Omental fat pad (tissue), 4 donors: Measurements from ENCODE around the gene EMP1. TPM values are rescaled to one million over a fixed set of nuclear protein-coding genes. Genes with fewer than 3 reads are reported as not detected.
A peak's percentile ranks its signal among the peaks of the same experiment; 100 is the strongest.
"Not testable (repeated sequence)": the region's sequence is repeated elsewhere in the genome, so short reads cannot be mapped to it uniquely, and the experiment has no call there.

ENCODE experiments used
- ATAC-seq: fragments of 150-250 bp; one replicate; pipeline ENCODE4 v1.9.1; 2016; ENCODE audit warnings: mild to moderate bottlenecking, moderate library complexity; ENCODE audit not compliant: low FRiP score
- DNase-seq: peaks from one replicate; pipeline ENCODE4 v3.0.0-alpha.2; 2019; ENCODE audit warnings: low spot score
- CTCF ChIP-seq, 3 donors: fragments of 450-650 bp; IDR thresholded peaks; one replicate each; pipeline ENCODE4 v1.5.1; 2016 to 2017; ENCODE audit warnings: antibody characterized with exemption in 3 of 3, mild to moderate bottlenecking in 3 of 3, moderate library complexity in 2 of 3
- total RNA-seq, 4 donors: library from RNA; depleted of rRNA; stranded (reverse); fragments of >200 nt; gene quantifications; one replicate each; pipeline ENCODE4 v1.1.0, GENCODE V29; 2016

EMP1 gene
- total RNA-seq, 4 donors from 2014 or later, result 687 to 4,689 (median 1,133) TPM

DNA sequence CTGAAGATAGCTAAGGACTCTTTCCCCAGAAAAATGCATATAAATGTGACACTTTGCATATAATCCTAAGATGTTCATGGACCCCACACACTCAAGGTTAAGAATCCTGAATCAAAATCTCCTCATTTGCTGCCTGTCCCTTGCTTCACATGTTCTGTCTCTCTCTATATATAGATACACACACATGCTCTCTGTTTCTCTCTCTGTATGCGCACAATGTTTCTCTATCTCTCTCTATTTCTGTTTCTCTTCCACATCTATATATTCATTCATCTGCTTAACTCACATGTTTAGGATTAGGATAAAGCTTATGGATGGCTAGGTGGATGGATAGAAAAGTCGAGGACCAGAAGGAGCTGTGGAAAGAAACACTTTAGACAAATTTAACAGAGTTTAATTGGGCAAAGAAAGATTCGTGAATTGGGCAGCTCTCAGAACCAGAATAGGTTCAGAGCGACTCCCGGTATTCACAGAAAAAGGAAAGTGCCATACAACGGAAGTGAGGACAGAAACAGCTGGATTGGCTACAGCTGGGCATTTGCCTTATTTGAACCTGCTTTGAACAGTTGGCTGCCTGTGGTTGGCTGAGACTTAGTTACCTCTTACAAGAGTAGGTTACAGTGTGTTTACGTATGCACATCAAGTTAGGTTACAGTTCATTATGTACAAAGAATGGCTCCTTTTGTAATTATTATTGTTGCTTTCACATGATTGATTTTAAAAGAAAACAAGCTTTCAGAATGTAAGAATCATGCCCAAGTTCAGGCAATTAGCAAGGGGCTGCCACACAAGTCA lies 57.6 kb downstream of the EMP1 start:
- DNase-seq (no peak), ATAC-seq (no peak)
- TF ChIP-seq CTCF (IDR thresholded peaks at IDR 0.05), result no peak

DNA sequence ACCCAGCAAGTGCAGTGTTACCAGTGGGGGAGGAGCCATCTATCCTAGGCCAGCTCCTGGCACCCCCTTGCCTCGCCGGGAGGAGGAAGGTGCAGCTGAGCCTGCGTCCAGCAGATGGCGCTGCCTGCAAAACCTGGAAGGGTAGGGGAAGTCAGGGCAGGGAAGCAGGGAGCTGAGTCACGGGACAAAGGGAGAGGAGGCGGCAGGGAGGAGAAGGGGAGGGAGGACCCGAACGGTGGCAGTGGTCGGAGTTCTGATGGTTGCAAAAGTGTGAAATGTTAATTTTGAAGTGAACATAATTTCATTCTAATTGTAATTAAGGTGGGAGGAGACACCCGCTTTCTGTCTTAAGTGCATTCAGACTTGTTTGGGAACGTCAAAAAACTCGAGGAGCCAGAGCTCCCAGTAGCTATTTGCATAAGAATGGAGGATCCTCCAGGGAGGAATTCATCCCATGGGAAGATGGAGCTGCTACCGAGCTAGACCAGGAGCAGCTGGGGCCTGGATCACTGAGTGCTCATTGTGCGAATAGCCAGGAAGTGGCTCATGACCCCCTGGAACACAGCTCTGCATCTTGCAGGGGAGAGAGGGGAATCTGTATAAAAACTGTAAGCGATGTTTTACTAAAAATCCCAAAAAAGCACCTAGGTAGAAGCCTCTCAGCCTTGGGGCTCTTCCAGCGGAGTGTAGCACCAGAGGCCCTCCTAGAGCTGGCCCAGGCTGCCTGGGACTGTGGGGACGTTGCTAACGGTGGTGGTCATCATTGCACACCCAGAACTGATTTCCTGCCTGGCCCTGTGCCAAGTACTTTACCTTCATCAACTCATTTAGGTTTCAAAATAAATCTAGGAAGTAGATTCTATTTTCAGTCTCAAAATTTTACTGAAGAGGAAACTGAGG lies 59.5 kb downstream of the EMP1 start:
- DNase-seq (peak; percentile 94), ATAC-seq (peak; percentile 98)
- peak in 2 of 3 donors; percentile 85 to 89 for TF ChIP-seq CTCF (IDR thresholded peaks at IDR 0.05)

DNA sequence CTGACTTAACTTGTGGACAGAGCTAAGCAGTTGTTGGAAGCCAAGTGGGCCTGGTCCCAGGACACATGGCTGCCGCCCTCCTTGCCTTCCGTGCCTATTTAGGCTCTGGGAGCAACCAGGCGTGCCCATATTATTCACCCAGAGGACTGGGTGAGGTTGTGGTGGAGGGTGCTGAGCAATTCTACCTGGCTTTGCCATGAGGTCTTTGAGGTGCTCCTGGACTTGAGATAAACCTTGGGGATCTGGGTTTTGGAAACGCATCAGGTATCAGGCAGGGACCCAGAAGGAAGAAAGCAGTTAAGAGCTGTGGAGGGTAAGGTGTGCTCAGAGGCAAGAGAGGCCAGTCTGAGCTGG lies 60.1 kb downstream of the EMP1 start:
- DNase-seq (no peak), ATAC-seq (no peak)
- TF ChIP-seq CTCF (IDR thresholded peaks at IDR 0.05), result no peak

- ATAC-seq (peak; percentile 56), DNase-seq (no peak)
- no peak for TF ChIP-seq CTCF (IDR thresholded peaks at IDR 0.05)
These were observed 60.9 kb downstream of the EMP1 start for GRCh38 chr12:13257356-13257875.

DNA sequence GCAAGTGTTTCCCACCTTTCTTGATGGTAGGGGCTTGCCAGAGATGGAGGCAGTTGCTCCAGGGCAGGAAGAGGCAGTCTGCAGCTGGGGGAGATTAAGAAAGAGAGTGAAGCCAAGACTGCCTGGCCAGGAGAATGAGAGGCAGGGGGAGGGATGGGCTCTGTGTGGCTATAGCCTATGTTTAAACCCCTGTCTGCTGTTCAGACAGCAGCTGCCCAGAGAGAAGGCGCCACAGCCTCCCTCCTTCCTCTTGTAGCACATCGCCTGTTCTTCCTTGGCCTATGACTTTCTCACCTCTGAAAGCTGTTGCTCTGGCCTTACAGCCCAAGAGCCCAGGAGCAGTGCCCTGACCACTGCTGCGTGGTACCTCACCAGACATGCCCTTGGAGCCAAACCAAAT lies 61.7 kb downstream of the EMP1 start:
- ATAC-seq (no peak), DNase-seq (no peak)
- no peak for TF ChIP-seq CTCF (IDR thresholded peaks at IDR 0.05)

DNA sequence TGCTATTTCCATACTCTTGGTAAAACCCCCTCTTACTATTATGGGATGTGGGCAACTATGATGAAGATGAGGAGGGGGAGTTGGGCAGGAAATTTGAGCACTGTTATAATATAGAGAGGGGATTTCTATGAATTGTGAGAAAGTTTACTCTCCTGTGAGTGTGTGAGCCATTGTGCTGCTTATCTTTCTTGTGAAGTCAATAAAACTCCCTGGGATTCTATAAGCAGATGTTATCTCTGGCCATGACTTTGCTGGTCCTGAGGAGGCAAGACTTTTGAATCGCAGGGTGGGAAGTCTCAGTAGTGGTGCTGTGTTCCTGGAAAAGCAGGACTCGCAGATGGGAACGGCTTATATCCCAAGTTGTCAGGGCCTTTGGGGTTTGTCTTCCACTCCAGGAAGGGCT lies 62.2 kb downstream of the EMP1 start:
- no peak for ATAC-seq
- no peak for DNase-seq
- no peak for TF ChIP-seq CTCF (IDR thresholded peaks at IDR 0.05)

DNA sequence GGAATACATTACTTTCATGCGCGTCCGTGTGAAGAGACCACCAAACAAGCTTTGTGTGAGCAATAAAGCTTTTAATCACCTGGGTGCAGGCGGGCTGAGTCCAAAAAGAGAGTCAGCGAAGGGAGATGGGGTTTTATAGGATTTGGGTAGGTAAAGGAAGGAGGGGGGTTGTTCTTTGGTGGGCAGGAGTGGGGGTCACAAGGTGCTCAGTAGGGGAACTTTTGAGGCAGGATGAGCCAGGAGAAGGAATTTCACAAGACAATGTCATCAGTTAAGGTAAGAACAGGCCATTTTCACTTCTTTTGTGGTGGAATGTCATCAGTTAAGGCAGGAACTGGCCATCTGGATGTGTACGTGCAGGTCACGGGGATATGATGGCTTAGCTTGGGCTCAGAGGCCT lies 63.1 kb downstream of the EMP1 start:
- ATAC-seq, result not testable (repeated sequence)

GRCh38 chr12:13267826-13268225 lies 71.3 kb downstream of the EMP1 start:
- ATAC-seq, DNase-seq: not testable (repeated sequence)

More for the DNA sequence above, 63.1 kb downstream of the EMP1 start:
- DNase-seq, result not testable (repeated sequence)
